Stimulated activated CD4-positive, alpha-beta T cell treated with anti-CD3 and anti-CD28 coated beads, TNF-alpha, amount 100 ng/mL, for 48 hours (primary cell): ENCODE measurements around the gene NNMT.

Experiments used
- DNase-seq, 3 donors: peaks; one replicate each; pipeline ENCODE4 v3.0.0-alpha.2; 2020; ENCODE audit warnings: low read depth in 3 of 3

The NNMT gene

DNA sequence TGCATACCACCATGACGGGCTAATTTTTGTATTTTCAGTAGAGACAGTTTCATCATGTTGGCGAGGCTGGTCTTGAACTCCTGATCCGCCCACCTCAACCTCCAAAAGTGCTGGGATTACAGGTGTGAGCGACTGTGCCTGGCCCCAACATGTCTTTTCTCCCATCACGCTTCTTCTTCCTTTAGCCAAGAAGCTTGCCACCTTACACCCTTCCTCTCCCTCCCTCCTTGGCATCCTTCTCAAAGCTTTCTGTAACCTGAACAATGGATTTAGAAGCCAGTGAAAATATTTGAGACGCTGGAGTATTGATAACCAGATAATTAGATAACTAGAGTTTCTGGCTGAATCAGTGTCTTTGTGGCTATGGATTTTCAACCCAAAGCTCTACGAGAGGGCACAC lies 11.3 kb upstream of the NNMT start:
- DNase-seq, result no peak

DNA sequence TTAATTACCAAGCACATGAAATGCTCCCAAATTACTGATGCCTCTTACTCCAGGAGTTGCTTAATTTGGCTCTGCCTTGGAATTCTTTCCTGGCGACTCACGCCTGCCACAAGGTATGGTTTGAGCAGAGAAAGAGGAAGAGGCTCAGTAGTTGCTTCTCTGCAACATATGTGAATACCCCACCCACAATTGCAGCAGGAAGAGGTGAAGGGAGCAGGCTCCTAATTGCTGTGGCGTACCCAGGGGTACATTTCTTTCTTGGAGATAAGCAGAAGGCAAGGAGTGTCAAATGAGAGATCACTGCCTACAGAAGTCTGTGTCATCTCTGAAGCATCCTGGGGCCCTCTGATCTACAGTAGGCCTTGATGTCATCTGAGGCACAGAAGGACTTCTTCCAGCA lies 10.6 kb upstream of the NNMT start:
- no peak for DNase-seq

- no peak for DNase-seq
These were observed 10.0 kb upstream of the NNMT start for GRCh38 chr11:114286229-114286628.

DNA sequence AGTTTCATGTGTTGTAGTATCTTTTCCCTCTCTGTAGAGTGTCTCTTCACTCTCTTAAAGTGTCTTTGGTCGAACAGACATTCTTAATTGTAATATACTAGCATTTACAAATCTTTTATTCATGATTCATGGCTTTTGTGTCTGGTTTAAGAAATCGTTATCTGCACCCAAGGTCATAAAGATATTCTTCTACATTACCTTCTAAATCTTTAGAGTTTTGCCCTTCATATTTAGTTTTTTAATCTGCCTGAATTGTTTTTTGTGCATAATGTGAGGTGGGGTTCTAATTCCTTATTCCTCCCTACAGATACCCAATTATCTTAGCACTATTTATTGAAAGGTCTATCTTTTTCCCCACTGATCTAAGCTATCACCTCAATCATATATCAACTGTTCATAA lies 9.0 kb upstream of the NNMT start:
- no peak for DNase-seq

- no peak for DNase-seq
These were observed 8.1 kb upstream of the NNMT start for GRCh38 chr11:114288136-114288535.

DNA sequence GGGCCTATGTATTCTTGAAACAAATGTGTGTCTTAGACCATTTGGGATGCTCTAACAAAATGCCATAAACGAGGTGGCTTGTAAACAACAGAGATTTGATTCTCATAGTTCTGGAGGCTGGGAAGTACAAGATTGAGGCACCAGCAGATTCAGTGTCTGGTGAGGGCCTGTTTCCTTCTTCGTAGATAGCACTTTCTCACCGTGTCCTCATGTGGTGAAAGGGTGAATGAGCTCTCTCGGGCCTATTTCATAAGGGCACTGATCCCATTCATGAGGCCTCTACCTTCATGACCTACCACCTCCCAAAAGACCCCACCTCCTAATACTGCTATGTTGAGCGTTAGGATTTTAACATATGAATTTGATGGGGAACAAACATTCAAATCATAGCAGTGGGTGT lies 6.4 kb upstream of the NNMT start:
- DNase-seq, result no peak

- DNase-seq, result no peak
These were observed 5.5 kb upstream of the NNMT start for GRCh38 chr11:114290503-114291235.

- DNase-seq, result no peak
These were observed 4.8 kb upstream of the NNMT start for GRCh38 chr11:114291381-114291780.

GRCh38 chr11:114291842-114292680 lies 4.1 kb upstream of the NNMT start:
- DNase-seq, result no peak

GRCh38 chr11:114293201-114293711 lies 2.9 kb upstream of the NNMT start:
- DNase-seq, result no peak

DNA sequence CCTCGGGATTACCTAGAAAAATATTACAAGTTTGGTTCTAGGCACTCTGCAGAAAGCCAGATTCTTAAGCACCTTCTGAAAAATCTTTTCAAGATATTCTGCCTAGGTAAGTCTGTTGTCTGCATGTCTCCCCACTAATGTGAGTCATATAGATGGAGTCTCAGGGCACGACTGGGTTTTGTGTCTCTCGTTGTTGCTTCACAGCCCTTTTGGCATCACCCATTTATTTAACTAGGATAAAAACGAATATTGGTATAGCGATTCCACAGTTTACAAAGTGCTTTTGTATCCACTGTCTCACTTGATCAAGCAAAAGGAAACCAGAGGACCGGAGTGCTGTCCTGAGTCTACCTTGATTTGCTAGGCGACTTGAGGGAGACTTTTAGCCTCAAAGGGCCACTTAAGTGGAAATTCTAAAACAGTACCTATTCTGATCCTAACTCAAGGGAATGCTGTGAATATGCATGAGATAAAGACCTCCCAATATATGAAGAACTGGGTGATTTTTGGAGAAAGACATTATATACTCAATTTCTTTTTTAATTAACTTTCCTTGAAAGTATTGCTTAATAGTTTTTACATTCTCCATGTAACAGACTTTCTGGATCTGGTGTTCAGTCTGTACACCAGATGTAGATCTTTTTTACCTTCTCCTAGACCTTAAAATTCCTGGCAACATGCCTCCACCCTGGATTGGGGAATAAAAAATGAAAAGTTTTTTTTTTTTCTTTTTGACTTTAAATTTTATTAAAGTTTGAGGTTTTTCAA lies 590 bp downstream of the NNMT start:
- no peak for DNase-seq

DNA sequence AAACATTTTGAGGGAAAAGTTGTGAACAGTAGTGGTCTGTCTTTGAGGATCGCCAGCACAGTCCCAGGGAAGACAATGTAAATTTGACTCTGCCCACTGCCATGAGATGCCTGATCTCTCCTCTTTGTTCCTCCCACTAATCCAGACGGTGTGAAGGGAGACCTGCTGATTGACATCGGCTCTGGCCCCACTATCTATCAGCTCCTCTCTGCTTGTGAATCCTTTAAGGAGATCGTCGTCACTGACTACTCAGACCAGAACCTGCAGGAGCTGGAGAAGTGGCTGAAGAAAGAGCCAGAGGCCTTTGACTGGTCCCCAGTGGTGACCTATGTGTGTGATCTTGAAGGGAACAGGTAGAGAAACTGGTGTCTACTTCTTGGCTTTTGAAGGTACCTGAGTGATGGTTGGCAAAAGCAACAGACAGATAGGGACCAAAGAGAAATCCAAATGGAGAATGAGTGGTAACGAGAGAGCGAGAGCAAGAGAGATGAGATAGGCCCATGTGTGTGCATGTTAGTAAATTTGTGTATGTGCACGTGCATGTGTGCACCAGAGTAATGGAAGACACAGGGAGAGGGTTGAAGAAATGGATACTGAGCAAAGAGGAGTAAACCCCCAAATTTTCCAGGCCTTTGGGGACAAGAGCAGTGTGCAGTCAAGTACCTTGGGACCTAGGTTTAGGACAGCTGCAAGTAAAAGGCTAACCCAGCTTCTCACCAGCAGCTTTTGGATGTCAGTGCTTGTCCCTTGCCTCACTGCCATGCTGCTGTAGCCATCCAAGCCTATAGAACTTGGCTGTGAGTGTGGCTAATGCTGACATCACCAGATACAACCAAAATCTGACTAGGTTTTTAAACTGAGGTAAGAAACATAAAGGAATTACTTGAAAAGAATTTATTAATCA lies 1.9 kb downstream of the NNMT start:
- DNase-seq, result no peak

DNA sequence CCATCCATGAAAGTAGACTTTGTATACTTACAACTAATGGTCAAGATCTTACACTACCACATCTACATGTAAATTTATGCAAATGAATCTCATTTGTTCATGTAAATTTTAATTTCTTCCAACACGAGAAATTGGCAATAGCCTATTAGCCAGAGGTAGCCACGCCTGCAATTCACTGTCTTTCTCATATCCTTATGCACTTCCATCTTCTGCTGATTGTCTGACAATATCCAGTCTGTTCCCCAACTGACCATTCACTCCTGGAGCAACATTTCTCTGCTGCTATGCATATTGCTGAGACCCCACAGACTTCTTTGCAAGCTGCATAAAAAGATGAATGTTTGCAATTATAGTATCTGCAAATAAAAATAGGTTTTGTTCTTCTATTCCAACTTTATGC lies 2.5 kb downstream of the NNMT start:
- DNase-seq, result no peak

GRCh38 chr11:114301088-114301487 lies 4.9 kb downstream of the NNMT start:
- no peak for DNase-seq

DNA sequence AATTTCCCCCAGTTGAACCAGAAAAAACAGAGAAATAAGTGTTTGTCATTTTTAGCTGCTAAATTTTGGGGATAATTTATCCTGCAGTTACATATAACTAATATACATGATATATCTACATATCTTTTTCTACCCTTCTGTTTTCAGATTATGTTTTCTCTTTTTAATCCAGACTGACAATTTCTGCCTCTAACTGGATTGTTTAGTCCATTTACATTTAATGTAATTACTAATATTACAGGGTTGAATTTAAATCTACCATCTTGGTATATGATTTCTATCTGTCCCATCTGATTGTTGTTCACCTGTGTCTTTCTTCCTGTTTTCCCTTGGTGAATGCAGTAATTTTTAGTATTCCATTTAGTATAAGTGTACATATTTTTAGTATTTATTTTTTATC lies 5.7 kb downstream of the NNMT start:
- no peak for DNase-seq

GRCh38 chr11:114302663-114303062 lies 6.5 kb downstream of the NNMT start:
- DNase-seq, result no peak

GRCh38 chr11:114304065-114304464 lies 7.9 kb downstream of the NNMT start:
- DNase-seq, result no peak

GRCh38 chr11:114304969-114305368 lies 8.8 kb downstream of the NNMT start:
- DNase-seq, result no peak

- DNase-seq, result no peak
These were observed 11.5 kb downstream of the NNMT start for GRCh38 chr11:114307524-114308203.

DNA sequence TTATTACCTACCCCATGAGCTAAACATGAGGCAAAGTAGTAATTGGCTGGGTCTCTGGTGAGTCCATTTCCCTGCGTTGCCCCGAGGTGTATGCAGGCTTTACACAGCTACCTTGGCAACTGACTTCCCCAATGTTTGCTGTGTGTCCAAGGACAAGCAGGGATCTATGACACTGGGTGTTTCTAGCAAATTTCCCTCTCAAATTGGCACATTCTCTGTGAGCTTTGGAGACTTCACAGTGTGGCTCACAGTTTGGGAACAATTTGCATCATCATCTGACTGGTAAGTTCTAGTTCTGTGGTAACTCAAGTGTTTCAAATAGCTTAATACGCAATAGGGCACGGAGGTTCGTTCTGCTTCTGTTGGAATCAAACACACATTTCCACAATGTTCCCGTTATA lies 12.5 kb downstream of the NNMT start:
- no peak for DNase-seq

GRCh38 chr11:114309517-114309916 lies 13.3 kb downstream of the NNMT start:
- no peak for DNase-seq
